GM18499 (cell line): ENCODE measurements around the gene POP4.
"Not testable (repeated sequence)": the region's sequence is repeated elsewhere in the genome, so short reads cannot be mapped to it uniquely, and the experiment has no call there.

Experiments used
- ATAC-seq: cut with Tn5 transposase; IDR thresholded peaks from one replicate; pipeline ENCODE4 v1.9.1; 2021; ENCODE audit warnings: moderate number of reproducible peaks; ENCODE audit not compliant: insufficient read depth, unreplicated experiment

The POP4 gene

GRCh38 chr19:29610574-29611271 lies 4.6 kb downstream of the POP4 start:
- ATAC-seq = peak; percentile 75

DNA sequence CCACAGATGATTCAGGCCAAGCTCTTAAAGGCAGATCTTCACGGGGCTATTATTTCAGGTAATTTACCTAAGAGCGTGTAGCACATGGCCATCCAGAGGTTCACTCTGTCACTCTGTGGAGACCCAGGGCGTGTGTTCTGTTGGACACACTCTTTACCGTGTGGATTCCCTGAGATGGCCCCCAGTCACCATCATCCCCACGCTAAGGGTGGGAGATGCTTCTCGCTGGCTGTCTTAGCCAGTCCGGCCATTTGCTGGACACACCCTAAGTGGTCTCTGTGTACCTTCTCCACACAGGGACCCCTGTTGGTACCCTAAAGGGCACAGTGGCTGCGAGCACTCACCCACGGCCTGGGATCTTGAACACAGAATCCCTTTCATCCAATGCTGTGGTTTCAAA lies 6.0 kb downstream of the POP4 start:
- ATAC-seq = no peak

GRCh38 chr19:29612801-29613595 lies 6.9 kb downstream of the POP4 start:
- no peak for ATAC-seq

DNA sequence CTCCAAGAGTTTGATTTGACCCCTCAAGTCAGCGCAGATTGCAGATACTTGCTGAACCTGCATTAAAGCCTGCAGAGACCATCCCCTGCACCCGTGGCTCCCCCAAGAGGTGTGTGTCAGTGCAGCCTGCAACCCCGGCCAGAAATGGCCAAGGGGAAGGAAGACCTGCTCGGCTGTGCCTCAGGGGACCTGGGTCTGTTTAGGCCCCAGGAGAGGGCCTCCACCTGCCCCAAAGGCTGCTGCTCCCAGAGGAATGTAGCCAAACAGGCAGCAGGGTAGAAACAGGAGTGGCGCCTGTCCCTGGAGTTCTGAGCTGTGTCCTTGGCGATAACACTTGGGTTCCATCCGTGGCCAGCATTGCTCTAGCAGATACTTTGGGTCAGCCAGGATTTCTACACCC lies 8.0 kb downstream of the POP4 start:
- no peak for ATAC-seq

DNA sequence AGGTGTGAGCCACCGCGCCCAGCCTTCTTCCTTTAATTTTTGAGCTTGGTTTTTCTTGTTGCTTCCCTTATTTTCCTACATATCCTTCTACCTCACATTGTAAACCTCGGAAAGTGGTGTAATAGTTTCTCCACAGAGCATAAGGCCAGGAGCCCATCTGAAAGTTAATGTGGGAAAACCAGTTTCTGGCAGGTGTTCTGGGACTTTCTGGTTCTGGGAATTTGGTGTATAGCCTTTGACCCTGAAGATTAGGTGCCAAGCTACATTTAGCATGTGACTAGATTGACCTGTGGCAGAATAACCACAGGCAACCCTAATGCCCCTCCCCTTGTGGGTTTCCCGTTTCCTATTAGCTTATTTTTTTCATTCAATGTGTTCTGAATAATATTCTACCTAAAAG lies 8.7 kb downstream of the POP4 start:
- no peak for ATAC-seq

DNA sequence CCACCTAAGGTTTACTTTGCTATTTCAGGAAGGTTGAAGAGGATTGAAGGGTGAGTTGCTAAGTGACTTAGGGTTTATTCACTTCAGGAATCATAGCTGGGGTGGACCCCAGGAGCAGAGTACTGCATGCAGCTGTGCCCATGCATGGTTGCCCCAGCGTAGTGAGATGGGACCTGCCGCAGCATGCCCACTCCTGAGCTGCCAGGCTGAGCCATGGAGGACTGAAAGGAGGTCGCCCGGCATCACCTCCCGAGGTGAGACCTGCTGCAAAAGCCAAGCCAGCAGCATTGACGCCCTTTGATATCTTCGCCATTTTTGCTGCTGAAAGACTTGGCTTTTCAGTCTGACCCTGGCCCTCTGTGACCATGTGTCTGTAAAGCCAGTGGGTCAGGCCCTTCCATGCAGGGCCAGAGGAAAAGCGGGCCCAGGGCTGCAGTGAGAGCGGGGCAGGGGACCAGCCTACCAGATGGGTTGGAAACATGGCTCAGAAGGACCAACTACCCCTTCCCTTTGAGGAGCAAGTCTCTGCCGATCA lies 9.9 kb downstream of the POP4 start:
- no peak for ATAC-seq

GRCh38 chr19:29616541-29616940 lies 10.5 kb downstream of the POP4 start:
- ATAC-seq = no peak

DNA sequence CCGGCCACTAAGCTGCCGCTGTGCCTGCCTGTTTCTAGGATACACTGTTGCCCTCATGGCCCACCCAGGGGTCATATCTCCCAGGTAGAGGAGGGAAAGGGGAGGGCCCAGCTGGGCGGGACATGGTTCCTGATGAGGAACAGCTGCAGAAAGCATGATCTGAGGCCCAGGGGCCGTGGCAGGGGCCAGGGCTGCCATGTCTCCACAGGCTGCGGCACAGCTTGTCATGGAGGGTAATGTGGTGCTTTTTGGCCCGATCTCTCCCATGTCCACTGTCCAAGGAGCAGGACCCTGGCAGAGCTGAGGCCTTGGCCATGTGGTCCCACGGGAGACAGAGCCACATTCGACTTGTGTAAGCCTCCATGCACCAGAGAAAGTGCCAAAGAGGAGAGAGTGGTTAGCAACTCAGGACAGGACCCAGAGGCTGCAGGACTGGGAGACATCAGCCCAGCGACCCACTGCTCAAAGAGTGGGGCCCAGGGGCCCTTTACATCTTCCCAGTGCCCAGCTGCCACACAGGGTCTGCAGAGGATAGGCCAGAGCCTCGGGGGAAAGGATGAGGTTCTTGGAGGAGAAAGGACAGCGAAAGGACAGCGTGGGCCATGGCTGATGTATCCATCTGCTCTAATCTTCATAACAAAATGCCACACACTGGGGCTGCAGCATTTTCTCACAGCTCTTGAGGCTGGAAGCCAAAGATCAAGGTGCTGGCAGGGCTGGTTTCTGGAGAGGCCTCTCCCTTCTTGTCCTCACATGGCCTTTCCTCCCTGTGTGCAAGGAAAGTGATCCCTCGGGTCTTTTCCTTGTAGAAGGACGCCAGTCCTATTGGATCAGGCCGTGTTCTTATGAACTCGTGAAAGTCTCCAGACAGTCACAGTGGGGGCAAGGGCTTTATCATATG lies 11.5 kb downstream of the POP4 start:
- ATAC-seq = no peak

DNA sequence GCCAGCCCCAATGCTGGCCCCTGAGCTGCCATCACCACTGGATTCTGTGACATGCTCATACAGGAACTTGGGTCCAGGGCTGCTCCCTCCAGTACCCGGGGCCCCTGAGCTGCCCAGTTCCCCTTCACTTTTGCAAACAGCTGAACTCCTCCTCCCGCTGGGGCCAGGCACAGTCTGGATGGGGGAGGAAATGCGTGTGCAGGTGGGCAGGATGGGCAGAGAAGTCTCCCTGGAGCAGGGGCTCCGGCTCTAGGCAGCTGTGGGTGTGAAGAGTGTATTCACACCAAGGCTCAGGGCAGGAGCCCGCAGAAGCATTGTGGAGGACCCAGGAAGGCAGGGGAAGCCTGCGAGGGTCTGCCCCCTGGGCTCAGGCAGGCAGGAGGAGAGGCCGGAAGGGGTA lies 12.4 kb downstream of the POP4 start:
- no peak for ATAC-seq

DNA sequence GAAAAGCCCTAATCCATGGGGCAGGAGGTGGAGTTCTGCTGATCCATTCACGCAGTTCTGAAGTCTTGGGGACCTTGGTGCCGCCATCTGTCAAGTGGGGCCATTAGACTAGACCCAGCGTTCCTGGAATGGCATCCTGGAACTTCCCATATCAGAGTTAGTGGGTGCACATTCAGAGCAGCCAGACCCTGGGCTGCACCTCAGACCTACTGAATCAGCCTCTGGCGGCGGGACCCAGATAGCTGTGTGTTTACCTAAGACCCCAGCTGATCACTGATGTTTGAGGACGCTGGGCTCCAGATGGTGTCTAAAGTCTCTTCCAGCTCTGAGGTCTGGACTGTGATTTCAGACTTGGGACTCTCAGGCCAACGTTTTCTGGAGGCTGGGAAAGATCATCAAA lies 12.8 kb downstream of the POP4 start:
- ATAC-seq = no peak

DNA sequence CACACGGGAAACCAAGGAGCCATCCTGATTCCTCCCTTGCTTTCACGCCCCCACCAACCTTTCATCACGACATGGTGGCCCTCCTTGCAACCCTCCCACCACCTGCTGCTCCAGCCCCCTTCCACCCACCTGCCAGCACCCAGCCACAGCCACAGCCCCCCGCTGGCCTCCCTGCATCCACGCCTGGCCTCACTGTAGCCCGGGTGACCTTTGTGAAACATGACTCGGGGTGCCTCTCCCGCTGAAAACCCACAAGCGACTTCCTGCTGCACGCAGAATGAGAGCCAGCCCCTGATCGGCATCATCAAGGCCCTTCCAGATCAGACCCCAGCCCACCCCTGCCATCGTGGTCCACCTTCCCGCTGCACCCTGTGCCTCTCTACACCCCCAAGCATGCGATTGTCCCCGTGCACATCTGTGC lies 14.9 kb downstream of the POP4 start:
- ATAC-seq = no peak

GRCh38 chr19:29622166-29623070 lies 16.3 kb downstream of the POP4 start:
- no peak for ATAC-seq

DNA sequence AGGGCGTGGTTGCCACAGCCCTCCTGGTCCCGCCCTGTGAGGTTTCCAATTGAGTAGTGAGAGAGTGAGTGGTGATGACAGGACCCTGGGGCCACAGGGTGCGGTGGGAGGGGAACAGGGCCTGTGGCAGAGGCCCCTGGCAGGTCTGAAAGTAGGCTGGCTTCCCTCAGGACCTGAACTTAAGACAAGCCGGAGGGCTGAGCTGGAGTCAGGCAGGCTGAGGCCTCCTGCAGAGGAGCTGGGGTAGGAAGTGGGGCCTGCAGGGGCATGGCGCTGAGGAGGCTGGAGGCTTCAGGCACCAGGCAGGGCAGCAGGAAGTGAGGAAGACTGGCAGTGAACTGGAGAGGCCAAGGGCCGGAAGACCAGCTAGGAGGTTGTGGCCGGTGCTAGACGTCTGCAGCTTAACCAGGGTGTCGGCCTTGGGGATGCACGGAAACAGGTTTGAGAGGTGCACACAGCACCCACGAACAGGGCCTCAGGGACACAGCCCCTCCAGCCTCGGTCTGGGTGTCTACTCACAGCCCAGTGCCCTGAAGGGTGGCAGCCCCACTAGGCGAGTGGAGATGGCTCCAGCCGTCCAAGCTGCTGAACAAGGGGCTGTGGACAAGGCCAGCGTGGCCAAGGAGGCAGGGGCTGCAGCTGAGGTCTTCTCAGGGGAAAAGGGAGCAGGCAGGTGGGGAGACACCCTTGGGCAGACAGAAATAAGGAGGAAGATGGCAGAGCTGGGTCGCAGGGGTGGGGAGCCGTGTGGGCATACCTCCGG lies 17.8 kb downstream of the POP4 start:
- ATAC-seq = no peak

DNA sequence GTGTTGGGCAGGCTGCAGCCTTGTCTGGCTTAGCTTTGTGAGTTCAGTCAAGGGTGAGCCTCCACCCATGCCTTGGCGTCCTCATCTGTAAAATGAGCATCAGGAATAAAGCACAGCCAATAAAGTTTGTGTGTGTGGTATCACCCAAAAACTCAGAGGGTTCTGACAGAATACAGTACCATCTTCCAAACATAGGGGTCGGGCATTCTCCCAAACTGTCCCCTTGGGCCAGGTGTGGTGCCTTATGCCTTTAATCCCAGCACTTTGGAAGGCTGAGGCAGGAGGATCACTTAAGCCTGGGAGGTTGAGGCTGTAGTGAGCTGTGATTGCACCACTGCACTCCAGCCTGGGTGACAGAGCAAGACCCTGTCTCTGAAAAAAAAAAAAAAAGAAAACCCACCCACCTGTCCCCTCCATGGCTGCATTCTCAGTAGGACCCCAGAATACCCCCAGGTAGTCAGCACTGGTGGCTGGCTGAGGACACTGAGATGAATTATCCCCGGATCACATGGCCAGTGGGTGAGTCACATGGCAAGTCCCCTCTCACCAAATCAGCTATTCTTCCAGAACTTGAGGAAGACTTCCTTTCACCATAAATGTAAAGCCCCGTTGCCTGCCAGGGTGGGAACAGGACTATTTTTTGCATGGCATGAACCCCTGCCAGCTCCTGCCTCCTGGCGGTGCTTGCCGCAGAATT lies 18.6 kb downstream of the POP4 start:
- no peak for ATAC-seq

DNA sequence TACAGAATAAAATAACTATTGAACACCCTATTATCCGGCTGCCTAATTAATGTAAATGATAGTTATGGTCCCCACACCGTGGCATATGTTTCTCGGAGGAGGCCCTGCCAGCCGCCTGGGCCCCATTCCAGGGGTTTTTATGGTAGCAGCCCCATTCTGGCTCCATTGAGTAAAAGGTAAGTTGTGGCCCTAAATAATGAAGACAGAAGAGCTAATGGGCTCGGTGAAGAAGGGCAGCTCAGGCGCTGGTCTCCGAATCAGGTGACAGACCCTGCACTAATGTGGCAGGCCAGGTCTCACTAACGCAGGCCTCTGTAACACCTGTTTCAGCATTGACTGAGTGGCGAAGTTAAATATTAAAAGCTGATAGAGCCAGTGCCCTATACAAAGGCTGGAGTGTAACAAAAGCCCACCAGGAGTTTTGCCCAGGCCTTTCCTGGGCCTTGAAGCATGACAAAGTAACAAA lies 19.1 kb downstream of the POP4 start:
- no peak for ATAC-seq

- no peak for ATAC-seq
These were observed 20.3 kb downstream of the POP4 start for GRCh38 chr19:29626386-29626785.

DNA sequence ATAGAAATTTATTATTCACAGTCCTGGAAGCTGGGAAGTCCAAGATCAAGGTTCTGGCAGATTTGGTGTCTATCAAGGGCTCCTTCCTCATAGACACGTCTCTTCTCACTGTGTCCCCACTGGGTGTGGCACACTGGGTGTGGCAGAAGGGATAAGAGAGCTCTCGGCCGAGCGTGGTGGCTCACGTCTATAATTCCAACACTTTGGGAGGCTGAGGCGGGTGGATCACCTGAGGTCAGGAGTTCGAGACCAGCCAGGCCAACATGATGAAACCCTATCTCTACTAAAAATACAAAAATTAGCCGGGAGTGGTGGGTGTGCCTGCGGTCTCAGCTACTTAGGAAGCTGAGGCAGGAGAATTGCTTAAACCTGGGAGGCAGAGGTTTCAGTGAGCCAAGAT lies 20.7 kb downstream of the POP4 start:
- not testable (repeated sequence) for ATAC-seq

- no peak for ATAC-seq
These were observed 22.7 kb downstream of the POP4 start for GRCh38 chr19:29628661-29629385.
